GM19468 (cell line): ENCODE measurements around the gene LRRC8B.
"Not testable (repeated sequence)": the region's sequence is repeated elsewhere in the genome, so short reads cannot be mapped to it uniquely, and the experiment has no call there.

Experiments used
- ATAC-seq: cut with Tn5 transposase; IDR thresholded peaks from one replicate; pipeline ENCODE4 v1.9.1; 2021; ENCODE audit warnings: mild to moderate bottlenecking, moderate library complexity, moderate number of reproducible peaks; ENCODE audit not compliant: unreplicated experiment; ENCODE audit errors: extremely low read depth

Gene LRRC8B

GRCh38 chr1:89524369-89525168, at the start of gene LRRC8B:
TSS of gene LRRC8B (plus strand) at chr1:89524829. CDS start at chr1:89582651, 57,822 bp downstream.
- ATAC-seq, result peak; percentile 72

DNA sequence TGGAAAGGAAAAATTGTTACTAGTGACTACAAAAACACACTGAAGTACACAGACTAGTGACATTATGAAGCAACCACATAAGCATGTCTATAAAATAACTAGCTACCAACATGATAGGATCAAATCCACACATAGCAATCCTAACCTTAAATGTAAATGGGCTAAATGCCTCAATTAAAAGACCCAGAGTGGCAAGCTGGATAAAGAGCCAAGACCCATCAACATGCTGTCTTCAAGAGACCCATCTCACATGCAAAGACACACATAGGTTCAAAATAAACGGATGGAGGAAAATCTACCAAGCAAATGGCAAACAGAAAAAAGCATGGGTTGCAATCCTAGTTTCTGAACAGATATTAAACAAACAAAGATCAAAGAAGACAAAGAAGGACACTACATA, 49.4 kb upstream of the LRRC8B start:
- ATAC-seq, result no peak

DNA sequence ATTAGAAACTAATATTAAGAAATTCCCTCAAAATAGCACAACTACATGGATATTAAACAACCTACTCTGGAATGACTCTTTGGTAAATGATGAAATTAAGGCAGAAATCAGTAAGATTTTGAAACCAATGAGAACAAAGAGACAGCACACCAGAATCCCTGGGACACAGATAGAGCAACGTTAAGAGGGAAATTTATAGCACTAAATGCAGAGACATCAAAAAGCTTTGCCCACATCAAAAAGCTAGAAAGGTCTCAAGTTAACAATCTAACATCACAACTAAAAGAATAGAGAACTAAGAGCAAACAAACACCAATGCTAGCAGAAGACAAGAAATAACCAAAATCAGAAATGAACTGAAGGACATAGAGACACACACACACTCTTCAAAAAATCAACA, 48.6 kb upstream of the LRRC8B start:
- no peak for ATAC-seq

GRCh38 chr1:89483010-89483756, 41.4 kb upstream of the LRRC8B start:
- ATAC-seq, result no peak

DNA sequence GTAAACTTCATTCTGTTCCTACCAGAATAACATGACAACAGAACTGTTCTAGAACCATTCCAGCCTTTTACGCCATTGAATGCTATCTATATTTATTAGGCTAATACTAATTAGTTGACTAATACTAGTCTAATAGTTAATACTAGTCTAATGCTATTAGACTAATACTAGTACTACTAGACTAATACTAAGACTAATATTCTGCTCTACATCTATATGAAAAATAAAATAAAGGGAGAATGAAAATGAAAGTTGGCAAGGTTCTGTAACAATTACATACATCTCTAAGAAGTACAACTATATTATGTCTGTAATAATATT, 40.9 kb upstream of the LRRC8B start:
- no peak for ATAC-seq

DNA sequence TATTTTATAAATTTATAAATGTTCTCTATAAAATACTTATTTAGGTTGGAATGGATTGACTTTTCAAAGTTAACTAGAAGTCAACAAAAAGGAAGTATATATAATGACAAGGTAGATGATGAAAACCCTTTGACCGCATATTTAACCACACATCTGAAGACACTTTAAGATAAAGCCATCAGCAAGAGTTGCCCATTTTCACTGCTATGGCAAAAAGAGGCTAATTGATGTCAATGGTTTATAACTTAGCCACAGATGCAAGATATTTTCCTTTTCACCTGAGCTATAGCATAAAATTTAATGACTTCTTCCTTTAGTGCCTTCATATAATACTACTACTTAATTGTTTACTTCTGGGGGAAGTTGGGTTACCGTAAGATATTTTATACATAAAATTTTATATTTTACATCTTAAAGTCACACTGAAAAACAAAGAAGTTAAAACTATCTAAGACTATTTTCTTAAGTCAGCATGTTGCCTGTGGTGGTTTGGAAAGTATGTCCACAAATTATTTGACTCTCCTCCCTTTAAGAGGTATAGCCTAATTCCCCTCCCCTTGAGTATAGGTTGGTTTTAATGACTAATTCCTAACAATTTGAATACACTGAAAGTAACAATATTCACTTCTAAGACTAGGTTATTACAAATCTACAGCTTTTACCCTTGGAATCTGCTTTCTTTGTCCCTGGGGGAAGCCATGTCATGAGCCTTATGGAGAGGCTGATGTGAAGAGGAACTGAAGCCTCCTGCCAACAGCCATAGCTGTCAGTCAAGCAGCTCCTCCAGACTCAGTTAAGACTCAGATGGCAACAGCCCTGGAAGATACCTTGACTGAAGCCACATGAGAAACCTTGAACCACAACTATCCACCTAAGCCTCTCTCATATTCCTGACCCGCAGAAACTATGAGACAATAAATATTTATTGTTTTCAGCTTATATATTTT, 40.3 kb upstream of the LRRC8B start:
- ATAC-seq, result no peak

- no peak for ATAC-seq
These were observed 36.7 kb upstream of the LRRC8B start for GRCh38 chr1:89487972-89488371.

DNA sequence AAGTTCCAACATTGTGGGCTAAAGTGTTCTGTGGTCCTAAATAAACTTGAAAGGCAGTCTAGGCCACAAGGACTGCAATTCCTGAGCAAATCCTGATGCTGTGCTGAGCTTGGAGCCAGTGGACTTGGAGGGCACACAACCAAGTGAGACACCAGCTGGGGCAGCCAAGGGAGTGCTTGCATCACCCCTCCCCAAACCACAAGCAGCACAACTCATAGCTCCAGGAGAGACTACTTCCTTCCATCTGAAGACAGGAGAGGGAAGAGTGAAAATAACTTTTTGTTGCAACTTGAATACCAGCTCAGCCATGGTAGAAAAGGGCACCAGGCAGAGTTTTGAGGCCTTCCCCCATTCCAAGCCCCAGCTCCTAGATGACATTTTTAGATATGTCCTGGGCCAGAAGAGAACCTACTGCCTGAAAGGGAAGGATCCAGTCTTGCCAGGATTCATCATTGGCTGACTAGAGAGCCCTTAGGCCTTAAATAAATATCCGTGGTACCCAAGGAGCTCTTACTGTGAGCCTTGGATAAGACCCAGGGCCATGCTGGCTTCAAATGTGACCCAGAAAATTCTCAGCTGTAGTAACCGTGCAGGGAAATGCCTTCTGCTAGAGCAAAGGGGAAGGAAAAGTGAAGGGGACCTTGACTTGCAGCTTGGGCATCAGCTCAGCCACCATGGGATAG, 35.4 kb upstream of the LRRC8B start:
- ATAC-seq, result no peak

GRCh38 chr1:89490389-89490788, 34.2 kb upstream of the LRRC8B start:
- no peak for ATAC-seq

- ATAC-seq, result no peak
These were observed 25.3 kb upstream of the LRRC8B start for GRCh38 chr1:89499320-89499719.

- no peak for ATAC-seq
These were observed 22.6 kb upstream of the LRRC8B start for GRCh38 chr1:89502042-89502441.

DNA sequence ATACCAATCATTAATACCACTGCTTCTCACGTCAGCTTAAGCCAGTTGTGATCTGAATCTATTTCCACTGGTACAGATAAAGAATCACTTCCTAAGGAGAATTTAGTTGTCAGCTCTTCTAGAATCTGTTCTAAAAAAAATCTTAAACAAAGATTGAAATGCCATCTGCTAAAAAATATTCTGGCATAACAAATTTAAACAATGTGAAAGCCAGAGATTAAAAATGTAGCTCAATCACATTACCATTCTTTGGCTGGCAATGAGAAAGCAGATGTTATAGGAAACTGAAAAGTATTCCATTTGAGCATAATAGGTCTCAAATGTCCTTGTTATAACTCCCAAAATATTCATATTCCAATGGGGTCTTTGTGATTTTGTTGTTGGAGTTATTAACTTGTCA, 21.7 kb upstream of the LRRC8B start:
- ATAC-seq, result no peak

DNA sequence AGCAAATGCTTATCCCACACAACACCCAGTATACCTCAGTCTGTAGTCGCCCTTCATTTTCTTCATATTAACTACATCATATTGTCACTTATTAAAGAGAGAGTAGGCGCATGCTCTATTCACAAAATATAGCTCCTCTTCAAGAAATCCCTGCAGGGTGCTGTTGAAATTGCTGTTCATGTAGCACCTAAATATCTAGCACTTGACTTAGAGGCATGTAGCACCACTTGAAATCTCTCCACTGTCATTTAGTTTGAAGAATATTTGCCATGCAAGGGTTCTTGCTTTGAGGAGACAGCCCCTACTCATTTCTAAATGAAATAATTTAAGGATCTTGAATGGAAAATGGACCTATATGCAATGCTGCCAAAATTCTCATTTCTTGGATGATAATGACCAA, 20.9 kb upstream of the LRRC8B start:
- ATAC-seq, result no peak

GRCh38 chr1:89510061-89510460, 14.6 kb upstream of the LRRC8B start:
- not testable (repeated sequence) for ATAC-seq

GRCh38 chr1:89512996-89513720, 11.5 kb upstream of the LRRC8B start:
- no peak for ATAC-seq

DNA sequence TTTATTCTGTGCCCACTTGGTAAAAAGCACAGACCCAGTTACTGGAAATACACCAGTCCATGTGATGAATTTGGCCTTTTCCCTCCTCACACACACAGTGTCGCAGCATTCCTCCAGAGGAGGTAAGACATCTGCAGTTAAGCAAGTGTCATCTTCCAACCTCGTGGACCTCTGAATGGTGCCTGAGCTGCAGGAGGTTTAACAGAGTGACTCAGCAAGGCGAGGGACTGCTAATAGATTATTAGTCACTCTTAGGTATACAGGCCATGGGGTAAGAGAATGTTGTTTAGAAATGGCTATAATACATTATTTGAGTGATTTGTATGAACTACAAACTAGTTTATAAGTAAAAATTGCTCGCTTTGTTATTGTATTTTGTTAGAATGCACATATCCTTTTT, 8.6 kb upstream of the LRRC8B start:
- no peak for ATAC-seq

- ATAC-seq, result no peak
These were observed 6.4 kb upstream of the LRRC8B start for GRCh38 chr1:89518221-89518631.

DNA sequence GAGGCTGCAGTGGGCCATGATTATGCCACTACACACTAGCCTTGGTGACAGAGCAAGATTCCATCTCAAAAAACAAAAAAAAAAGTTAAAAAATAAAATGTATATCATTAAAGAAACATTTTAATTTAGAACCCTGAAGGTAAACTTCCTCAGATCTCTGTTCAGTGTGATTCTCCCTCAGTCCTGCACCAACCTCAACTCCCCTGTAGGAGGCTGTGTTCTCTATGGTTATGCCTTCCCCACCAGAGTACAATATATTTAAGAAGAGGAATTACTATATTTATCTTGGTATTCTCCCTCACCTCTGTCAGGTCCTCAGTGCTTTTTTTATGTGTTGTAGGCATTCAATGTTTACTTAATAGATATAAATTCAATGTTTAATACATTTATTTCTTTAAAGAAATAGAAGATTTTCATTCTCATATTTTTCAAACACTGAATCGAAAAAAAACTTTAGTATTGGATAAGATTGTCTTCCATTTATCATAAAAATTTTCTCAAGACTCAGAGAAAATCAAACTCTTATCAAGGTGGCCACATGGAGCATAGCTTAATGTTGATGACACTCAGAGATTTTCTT, 4.8 kb upstream of the LRRC8B start:
- no peak for ATAC-seq

- not testable (repeated sequence) for ATAC-seq
These were observed 2.7 kb upstream of the LRRC8B start for GRCh38 chr1:89521977-89522376.
